Islet of Langerhans (tissue), 1 donor: Measurements from ENCODE around the gene SLC37A4.
"Not testable (repeated sequence)": the region's sequence is repeated elsewhere in the genome, so short reads cannot be mapped to it uniquely, and the experiment has no call there.

Source experiments
- FAIRE-seq: peaks from one replicate; lab custom pipeline; 2011; peaks lifted over from hg19 to GRCh38; lab: Jason Lieb, UNC

SLC37A4 gene

DNA sequence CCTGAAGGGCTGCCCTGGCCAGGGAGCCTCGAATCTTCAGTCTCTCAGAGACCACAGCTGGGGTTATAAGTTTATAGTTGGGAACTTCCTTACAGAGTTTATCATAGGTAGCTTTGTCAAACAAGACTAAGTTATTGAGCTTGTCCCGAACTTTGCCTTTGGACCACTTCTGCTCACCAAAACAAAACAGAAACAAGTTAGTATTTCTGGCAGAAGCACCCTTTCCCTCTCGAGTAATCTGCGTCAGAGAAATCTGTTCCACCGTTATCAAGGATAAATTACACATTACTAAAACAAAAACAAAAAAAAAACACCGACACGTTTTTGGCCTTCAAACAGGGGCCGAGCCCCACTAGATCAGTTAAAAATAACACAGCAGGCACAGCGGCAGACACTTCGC is 13.3 kb downstream of the SLC37A4 start:
- not testable (repeated sequence) for FAIRE-seq

DNA sequence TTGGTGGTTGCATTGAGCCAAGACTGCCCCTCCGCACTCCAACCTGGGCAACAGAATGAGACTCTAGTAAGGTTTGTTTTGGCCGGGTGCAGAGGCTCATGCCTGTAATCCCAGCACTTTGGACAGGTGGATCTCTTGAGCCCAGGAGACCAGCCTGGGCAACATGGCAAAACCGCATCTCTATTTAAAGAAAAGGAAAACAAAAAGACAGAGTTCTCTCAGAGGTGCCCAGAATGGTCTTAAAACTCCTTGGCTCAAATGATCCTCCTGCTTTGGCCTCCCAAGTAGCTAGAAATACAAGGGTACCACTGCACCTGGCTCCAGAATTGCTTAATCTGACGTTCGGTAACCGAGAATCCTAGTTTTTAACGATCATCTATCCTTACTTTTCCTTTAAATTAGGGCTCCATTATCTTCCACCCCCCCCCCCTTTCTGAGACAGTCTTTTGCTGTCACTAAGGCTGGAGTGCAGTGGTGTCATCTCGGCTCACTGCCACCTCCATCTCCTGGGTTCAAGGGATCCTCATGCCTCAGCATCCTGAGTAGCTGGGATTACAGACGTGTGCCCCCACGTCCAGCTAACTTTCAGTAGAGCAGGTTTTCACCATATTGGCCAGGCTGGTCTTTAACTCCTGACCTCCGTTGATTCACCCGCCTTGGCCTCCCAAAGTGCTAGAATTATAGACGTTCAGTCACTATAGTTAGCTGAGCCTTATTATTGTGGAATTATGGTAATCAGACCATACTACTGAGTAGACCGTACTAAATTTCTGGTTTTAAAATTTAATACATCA is 14.3 kb downstream of the SLC37A4 start:
- FAIRE-seq, result no peak

DNA sequence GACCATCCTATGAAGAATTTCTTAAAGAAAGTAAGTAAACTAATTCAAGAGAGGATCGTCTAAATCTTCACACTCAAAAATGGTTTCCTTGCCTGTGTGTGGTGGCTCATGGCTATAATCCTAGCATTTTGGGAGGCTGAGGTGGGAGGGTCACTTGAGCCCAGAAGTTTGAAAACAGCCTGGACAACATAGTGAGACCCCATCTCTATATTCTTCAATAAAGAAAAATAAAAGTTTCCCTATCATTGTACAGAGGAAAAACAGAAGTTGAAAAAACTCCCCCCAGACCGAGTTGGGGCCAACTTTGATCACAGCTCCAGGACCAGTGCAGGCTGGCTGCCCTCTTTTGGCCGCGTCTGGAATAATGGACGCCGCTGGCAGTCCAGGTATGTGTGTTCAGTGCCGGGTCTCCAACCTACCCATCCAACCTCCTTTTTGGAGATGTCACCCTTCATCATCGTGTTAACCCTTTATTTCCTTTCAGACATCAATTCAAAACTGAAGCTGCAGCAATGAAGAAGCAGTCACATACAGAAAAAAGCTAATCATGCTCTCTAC is 15.5 kb downstream of the SLC37A4 start:
- FAIRE-seq, result no peak

DNA sequence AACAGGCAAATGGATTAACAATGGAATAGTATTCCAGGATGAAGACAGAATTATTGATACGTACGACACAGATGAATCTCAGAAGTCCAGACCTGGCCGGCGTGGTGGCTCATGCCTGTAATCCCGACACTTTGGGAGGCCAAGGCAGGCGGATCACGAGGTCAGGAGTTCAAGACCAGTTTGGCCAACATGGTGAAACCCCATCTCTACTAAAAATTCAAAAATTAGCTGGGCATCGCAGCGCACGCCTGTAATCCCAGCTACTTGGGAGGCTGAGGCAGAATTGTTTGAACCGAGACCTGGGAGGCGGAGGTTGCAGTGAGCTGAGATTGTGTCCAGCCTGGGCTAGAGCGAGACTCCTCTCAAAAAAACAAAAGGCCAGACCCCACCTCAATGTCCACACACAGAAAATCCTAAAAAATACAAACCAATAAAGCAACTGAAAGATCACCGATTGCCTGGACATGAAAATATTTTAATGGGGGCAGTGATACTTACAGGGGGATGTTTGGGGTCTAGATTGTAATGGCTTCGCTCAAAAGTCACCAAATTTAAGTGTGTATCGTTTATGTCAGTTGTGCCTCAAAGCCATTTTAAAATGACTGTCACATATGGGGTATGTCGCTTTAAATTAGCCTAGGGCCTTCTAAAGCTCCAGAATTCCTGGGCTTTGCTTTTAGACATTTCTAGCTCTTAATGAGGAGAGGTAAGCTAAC is 16.3 kb downstream of the SLC37A4 start:
- no peak for FAIRE-seq

DNA sequence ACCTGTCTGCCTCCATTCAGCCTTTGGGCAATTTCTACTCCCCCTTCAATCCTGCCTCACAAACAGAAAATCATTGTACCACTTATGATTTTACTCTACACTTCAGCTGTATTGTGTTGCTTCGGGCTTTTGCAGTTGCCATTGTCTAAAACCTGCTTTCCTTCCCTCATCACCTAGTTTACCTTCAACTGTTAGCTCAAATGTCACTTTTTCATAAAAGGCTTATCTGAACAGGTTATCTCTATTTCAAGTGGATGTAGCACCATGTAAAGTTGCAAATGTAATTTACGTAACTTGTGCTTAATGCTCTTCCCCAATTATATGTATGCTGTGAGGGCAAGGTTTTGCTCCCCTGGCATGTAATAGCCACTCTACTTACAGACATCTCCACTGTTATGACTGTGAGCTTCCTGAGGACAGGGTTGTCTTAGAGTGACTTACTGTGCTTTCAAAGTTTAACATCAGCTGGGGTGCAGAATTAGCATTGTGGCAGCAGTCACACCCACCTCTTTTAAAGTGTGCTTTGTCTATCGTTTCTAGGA is 18.0 kb downstream of the SLC37A4 start:
- FAIRE-seq, result no peak

DNA sequence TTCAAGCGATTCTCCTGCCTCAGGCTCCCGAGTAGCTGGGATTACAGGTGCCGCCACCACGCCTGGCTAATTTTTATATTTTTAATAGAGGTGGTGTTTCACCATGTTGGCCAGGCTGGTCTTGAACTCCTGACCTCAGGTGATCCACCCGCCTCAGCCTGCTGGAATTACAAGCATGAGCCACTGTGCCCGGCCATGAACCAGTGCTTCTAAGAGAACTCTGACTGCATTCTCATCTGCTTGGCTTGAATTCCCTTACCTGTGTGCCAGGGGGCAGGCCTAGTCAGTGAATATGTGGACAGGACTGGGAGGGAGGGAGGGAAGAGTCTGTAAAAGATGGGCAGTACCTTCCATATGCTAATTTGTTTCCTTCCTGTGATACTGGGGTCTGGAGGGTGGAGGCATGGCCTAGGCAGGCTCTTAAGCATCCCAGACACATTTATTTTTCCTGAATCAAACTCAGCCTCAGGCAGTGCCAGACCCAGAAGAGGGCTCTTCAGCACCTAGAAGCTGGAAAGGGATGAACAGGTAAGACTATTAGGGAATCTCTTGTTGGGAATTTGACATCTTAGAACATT is 19.1 kb downstream of the SLC37A4 start:
- no peak for FAIRE-seq

DNA sequence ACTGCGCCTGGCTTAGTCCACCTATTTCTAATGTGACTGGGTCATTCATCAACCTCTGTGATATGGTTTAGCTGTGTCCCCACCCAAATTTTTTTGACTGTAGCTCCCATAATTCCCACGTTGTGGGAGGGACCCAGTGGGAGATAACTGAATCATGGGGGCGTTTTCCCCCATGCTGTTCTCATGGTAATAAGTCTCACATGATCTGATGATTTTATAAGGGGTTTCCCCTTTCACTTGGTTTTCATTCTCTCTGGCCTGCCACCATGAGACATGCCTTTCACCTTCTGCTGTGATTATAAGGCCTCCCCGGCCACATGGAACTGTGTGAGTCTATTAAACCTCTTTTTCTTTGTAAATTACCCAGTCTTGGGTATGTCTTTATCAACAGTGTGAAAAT is 24.0 kb downstream of the SLC37A4 start:
- no peak for FAIRE-seq

DNA sequence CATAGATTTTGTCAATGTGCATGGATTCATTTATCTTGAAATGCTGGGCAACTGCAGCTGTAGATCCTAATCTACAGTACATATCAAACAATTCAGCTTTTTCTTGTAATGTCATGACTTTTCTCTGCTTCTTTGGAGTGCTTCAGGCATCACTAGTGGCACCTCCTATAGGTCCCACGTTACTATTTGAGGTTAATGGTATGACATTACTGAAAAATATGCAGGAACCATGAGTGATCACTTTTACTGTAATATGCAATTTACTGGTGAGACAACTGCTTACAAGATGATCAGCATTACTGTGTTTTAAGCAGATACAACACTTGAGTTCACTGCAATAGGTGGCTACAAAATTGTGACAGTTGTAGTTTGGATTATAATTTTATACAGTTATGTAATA is 29.8 kb downstream of the SLC37A4 start:
- FAIRE-seq, result no peak

DNA sequence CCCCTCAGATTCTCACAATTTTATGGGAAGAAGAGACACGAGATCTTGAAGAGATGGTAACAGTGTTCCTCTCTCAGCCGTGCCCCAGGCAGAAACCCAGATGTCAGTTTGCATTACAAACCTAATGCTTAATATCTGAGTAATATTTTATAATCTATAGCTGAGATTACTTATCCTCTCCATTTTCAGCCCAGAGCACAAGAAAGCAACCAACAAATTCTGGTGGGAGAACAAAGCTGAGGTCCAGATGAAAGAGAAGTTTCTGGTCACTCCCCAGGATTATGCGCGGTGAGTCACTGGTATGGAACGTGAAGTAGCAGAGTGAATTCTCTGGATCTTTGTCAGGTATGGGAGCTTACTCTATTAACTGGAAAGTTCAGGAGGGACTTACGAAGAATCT is 31.9 kb downstream of the SLC37A4 start:
- no peak for FAIRE-seq

DNA sequence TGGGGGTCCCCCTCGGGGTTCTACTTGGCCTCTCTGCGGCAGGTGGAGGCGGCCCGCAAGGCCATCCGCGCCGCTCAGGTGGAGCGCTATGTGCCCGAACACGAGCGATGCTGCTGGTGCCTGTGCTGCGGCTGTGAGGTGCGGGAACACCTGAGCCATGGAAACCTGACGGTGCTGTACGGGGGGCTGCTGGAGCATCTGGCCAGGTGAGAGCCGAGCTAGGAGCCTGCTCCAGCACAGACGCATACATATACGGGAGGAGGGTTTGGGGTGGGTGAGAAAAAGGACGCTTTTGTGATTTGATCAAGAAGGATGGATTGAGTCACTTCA is 32.3 kb downstream of the SLC37A4 start:
- FAIRE-seq, result no peak

DNA sequence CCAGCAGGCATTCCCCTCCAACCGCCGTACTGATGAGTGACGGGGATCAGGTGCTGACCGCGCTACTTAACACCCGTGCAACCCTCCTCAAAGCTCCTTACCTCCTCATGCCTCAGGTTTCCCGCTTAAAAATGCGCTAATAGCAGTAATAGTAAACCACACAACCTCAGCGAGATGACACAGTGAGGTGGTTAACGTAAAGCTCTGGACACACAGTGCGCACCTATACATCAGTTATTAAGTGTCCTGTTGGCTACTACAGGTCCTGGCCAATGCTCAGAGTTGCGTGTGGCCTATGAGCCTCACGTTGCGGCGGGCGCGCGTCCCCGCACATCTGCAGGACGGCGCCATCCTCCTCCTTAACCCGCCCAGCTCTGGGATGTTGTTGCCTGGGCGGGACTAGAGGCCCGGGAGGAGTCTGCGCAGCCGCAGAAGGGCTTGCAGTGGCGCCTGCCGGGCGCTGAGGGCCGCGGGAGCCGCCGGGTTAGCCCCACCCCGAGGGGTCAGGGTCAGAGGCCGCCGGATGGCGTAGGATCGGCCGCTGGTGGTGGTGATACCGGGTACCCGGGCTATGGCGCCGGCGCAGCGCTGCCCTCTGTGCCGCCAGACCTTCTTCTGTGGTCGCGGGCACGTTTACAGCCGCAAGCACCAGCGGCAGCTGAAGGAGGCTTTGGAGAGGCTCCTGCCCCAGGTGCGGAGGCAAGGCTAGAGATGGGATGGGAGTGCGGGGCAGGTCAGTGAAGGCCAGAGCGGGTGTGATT is 32.9 kb downstream of the SLC37A4 start, which contains the start of gene CENATAC:
CENATAC (plus strand) TSS at position 512 of the 761 bp plus-strand sequence; CDS start at position 572, 60 bp downstream.
- no peak for FAIRE-seq

DNA sequence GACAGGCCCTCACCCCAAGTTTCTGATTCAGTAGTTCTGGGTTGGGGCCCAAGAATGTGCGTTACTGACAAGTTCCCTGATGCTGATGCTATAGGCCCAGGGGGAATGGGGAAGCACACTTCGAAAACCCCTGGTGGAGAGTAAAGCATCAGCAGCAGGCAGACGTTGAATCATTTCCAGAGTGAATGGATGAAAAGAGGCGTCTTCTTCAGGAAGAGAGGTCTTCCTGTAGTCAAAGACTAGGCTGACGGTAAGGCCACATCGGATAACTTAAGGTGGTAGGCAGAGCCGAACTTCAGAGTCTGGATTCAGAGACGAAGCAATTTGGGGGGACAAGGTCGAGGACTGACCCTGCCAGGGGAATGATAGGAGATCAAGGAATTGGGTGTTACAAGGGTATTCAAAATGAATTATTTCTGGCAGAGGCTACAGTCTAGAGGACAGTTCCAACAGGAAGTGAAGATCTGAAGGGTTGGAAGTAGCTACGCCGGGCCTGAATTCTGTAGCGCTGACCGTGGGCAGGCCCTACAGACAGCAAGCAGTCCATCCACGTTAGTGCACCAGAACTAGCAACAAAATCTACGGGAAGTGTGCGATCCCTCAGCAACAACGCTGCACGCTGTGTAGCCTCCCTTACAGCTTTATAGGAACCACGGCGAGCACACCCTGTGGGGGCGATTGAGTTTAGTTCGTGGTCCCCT is 33.6 kb downstream of the SLC37A4 start:
- FAIRE-seq, result no peak

DNA sequence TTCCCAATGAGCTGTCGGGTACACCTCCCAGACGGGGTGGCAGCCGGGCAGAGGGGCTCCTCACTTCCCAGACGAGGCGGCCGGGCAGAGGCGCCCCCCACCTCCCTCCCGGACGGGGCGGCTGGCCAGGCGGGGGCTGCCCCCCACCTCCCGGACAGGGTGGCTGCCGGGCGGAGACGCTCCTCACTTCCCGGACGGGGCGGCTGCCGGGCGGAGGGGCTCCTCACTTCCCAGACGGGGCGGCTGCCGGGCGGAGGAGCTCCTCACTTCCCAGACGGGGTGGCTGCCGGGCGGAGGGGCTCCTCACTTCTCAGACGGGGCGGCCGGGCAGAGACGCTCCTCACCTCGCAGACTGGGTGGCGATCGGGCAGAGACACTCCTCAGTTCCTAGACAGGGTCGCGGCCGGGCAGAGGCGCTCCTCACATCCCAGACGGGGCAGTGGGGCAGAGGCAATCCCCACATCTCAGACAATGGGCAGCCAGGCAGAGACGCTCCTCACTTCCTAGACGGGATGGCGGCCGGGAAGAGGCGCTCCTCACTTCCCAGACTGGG is 39.1 kb downstream of the SLC37A4 start:
- not testable (repeated sequence) for FAIRE-seq

DNA sequence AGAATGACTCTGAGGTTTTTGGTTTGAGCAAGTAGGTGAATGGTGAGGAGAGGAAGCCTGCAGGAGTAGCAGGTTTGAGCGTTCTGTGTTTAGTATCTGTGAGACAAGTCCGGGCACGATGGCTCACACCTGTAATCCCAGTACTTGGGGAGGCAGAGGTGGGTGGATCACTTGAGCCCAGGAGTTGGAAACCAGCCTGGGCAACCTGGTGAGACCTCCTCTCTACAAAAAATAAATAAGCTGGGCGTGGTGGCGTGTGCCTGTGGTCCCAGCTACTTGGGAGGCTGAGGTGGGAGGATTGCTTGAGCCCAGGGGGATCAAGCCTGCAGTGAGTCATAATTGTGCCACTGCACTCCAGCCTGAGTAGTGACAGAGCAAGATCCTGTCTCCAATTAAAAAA is 42.4 kb downstream of the SLC37A4 start:
- FAIRE-seq, result no peak

DNA sequence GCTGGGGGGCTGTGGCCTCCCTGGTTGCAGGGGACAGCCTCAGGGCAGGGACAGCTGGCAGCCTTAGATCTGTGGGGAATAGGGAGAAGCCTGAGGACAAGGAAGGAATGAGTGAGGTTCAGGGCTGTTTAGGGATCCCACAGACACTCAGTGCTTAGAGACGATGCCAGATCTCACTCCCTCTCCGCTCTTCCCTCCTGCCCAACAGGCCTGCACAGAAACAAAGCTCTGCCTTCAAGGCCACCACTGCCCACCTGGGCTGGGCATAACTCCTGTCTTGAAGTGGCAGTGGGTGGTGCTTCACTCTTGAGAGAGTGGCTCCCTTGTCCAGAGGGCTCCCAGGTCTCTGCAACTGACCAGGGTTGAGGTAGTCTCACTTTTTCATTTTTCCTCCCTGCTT is 45.9 kb downstream of the SLC37A4 start:
- no peak for FAIRE-seq

DNA sequence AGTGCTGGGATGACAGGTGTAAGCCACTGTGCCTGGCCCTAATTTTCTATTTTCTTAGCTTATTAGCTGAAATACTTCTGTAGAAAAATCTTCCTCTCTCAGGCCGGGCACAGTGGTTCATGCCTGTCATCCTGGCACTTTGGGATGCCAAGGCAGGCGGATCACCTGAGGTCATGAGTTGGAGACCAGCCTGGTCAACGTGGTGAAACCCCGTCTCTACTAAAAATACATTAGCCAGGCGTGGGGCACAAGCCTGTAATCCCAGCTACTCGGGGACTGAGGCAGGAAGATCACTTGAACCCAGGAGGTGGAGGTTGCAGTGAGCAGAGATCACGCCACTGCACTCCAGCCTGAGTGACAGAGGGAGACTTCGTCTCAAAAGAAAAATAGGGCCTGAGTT is 46.3 kb downstream of the SLC37A4 start:
- FAIRE-seq, result not testable (repeated sequence)

DNA sequence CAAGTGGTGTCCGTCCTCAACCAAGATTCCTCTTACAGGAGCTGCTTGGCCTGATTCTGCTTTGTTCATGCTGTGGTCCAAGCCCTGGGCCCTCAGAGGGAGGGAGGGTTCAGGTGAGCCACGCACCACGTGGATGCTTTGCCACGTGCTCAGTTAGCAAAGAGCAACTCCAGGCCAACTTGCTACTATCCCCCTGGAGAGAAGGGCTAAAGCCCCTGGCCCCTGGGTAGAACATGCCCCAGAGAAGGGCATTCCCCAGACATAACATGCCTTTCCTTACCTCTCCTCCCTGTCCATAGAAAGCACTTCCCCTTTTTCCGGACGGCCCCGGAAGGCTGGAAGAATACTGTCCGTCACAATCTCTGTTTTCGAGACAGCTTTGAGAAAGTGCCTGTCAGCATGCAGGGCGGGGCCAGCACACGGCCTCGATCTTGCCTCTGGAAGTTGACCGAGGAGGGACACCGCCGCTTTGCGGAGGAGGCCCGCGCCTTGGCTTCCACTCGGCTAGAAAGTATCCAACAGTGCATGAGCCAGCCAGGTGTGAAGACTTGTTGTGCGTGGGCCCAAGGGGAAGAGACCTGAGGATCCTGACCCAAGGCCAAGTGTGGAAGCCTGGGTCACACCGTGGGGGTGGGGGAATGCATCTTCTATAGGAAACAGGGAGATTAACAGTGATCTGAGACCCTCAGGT is 50.3 kb downstream of the SLC37A4 start:
- FAIRE-seq, result no peak

DNA sequence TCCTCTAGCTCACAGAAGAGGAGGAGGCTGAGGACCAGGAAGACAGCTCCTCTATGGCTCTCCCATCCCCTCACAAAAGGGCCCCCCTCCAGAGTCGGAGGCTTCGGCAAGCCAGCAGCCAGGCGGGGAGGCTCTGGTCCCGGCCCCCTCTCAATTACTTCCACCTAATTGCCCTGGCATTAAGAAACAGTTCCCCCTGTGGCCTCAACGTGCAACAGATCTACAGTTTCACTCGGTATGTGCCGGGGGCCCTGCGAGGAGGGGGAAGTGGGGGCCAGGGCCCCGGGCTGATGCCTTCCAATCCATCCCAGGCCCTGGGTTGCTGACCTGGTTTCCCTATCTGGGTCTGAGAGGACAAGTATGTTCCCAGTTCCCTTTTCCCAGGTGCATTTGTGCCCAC is 51.2 kb downstream of the SLC37A4 start:
- no peak for FAIRE-seq

DNA sequence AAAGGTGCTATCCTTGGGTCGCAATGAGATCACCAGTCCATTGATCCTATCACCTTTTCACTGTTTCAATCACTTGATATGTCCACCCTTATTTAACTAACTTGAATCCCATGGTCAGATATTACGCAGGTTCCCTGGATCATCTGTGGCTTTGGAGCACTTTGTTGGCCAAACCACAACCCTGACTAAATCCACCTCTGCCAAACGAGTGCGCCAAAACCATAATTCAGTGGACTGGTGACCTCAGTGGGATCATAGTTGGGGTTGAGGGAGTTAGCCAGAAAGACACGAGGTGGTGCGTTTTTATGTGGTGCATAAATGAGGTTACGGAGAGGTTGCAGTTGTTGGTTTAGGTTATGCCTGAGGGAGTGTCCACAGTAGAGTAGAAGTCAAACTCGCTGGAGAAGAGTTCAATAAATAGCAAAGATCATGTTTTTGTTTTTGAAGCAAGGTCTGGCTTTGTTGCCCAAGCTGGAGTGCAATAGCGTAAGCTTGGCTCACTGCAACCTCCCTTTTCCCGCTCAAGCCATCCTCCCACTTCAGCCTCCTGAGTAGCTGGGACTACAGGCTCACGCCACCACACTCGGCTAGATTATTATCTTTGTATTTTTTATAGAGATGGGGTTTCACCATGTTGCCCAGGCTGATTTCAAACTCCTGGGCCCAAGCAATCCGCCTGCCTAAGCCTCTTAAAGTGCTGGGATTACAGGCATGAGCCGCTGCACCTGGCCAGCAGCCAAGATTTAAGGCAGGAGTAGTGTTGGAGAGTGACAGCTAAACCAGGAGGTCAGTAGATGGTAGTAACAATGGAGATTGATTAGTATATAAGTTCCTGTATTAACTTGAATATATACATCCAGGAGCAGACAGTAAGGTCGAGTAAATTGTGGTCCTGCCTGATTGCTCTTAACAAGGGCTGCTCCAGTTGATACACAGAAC is 54.6 kb downstream of the SLC37A4 start:
- FAIRE-seq, result no peak
